Common myeloid progenitor, CD34-positive (primary cell): ENCODE results near the gene RNASE2.
A peak's percentile ranks its signal among the peaks of the same experiment; 100 is the strongest.

Experiments used
- CTCF ChIA-PET: fragments of 350-600 bp; sonication (Branson Sonifier 250); formaldehyde crosslinking; loops from one replicate; lab custom pipeline; 2021; ENCODE audit warnings: antibody characterized with exemption; lab: Charles Lee
- POLR2A ChIA-PET: fragments of 350-600 bp; sonication (Branson Sonifier 250); formaldehyde crosslinking; loops from one replicate; lab custom pipeline; 2021; ENCODE audit warnings: antibody characterized with exemption; lab: Charles Lee
- DNase-seq, 3 donors: peaks; one replicate each; pipeline versions ENCODE4 v3.0.0 to v3.0.0-alpha.2; 2013
- H3K27ac ChIP-seq, 2 experiments: 1 replicate in 1 of 2; 2 replicates in 1 of 2; pipeline ENCODE4 v1.7.0; 2013; ENCODE audit warnings: inconsistent platforms in 2 of 2, low read length in 2 of 2, mild to moderate bottlenecking in 2 of 2, low read depth in 1 of 2, moderate library complexity in 1 of 2; ENCODE audit not compliant: severe bottlenecking in 2 of 2, insufficient read depth in 1 of 2, poor library complexity in 1 of 2
- H3K27me3 ChIP-seq, 5 experiments: replicated peaks in 2 of 5; 1 replicate in 3 of 5; 2 replicates in 2 of 5; pipeline versions ENCODE4 v1.6.1 to v1.7.0; 2013; ENCODE audit warnings: low read length in 4 of 5, mild to moderate bottlenecking in 2 of 5, moderate library complexity in 2 of 5, inconsistent platforms in 1 of 5; ENCODE audit not compliant: insufficient read depth in 5 of 5, control insufficient read depth in 4 of 5
- H3K36me3 ChIP-seq, 4 experiments: 1 replicate in 2 of 4; 2 replicates in 2 of 4; pipeline versions ENCODE4 v1.6.1 to v1.7.0; 2013; ENCODE audit warnings: low read length in 3 of 4, control low read depth in 1 of 4, mild to moderate bottlenecking in 1 of 4; ENCODE audit not compliant: control insufficient read depth in 4 of 4, insufficient read depth in 4 of 4
- H3K4me1 ChIP-seq, 4 experiments: 1 replicate in 3 of 4; 2 replicates in 1 of 4; pipeline versions ENCODE4 v1.6.1 to v1.7.1; 2013; ENCODE audit warnings: low read length in 3 of 4, mild to moderate bottlenecking in 3 of 4, control low read depth in 1 of 4, inconsistent platforms in 1 of 4, moderate library complexity in 1 of 4; ENCODE audit not compliant: control insufficient read depth in 4 of 4, insufficient read depth in 4 of 4; ENCODE audit errors: control extremely low read depth in 1 of 4
- H3K4me3 ChIP-seq, 7 experiments: 1 replicate in 4 of 7; 2 replicates in 3 of 7; pipeline versions ENCODE4 v1.5.1 to v1.7.0; 2013; ENCODE audit warnings: mild to moderate bottlenecking in 7 of 7, low read length in 6 of 7, moderate library complexity in 6 of 7, inconsistent platforms in 2 of 7, low read depth in 2 of 7, control low read depth in 1 of 7; ENCODE audit not compliant: insufficient read depth in 4 of 7, control insufficient read depth in 1 of 7; ENCODE audit errors: extremely low read depth in 1 of 7
- H3K9me3 ChIP-seq, 5 experiments: 1 replicate in 4 of 5; 2 replicates in 1 of 5; pipeline versions ENCODE4 v1.6.1 to v1.7.1; 2013; ENCODE audit warnings: low read length in 4 of 5, mild to moderate bottlenecking in 2 of 5, inconsistent platforms in 1 of 5, low read depth in 1 of 5, moderate library complexity in 1 of 5; ENCODE audit not compliant: control insufficient read depth in 4 of 5, insufficient read depth in 2 of 5; ENCODE audit errors: control extremely low read depth in 1 of 5
- WGBS: methylation state at CpG from one replicate; pipeline ENCODE4 v1.1.5; 2013; ENCODE audit not compliant: insufficient coverage; 5-methylcytosine and 5-hydroxymethylcytosine counted together

The RNASE2 gene

GRCh38 chr14:20989787-20990600, 34.7 kb downstream of the RNASE2 start, which contains the start of gene METTL17:
Gene METTL17, plus strand, starts transcription at chr14:20989980. Its CDS starts 23 bp downstream, at chr14:20990003.
- ChIA-PET POLR2A (no interaction called here), CTCF (interaction anchor here (1.0 to 2.4 kb wide), 7 partner anchors 9 to 51 kb away, joined by 3 to 7 read pairs (median 4); partner anchors contain the start of gene SLC39A2)
- H3K4me1 ChIP-seq, result peaks cover 0 to 27% (median 20%) of the 10 kb centered on the region in 4 experiments
- DNase-seq, result peak; percentile 91 to 94 (median 93)
- H3K27me3 ChIP-seq, result no peaks in the 10 kb centered on the region
- peaks cover 12 to 32% (median 21%) of the 10 kb centered on the region in 4 experiments for H3K36me3 ChIP-seq
- no peaks in the 10 kb centered on the region for H3K9me3 ChIP-seq
- 0% methylated on average over 40 of the region's 42 CpGs for WGBS
- peak within 1 kb of the TSS; percentile 33 to 78 for H3K27ac ChIP-seq
- peak within 1 kb of the TSS; percentile 84 to 99 (median 93) for H3K4me3 ChIP-seq

- ChIA-PET POLR2A (no interaction called here), CTCF (interaction anchor here (0.7 to 10.6 kb wide), 8 partner anchors 9 to 71 kb away, joined by 3 to 109 read pairs (median 4); no protein-coding TSS in a partner anchor)
- Histone ChIP-seq H3K4me3 (no peak overlapping the region), H3K27me3 (no peaks in the 10 kb centered on the region), H3K27ac (no peak overlapping the region), H3K9me3 (no peaks in the 10 kb centered on the region), H3K4me1 (peaks cover 0 to 4% (median 0%) of the 10 kb centered on the region in 4 experiments), H3K36me3 (peaks cover 22 to 58% (median 39%) of the 10 kb centered on the region in 4 experiments)
- no peak for DNase-seq
- 97% methylated on average over 14 of the region's 14 CpGs for WGBS
Measured at GRCh38 chr14:20996521-20996920, 41.2 kb downstream of the RNASE2 start.

- H3K36me3 ChIP-seq, result peaks cover 18 to 52% (median 38%) of the 10 kb centered on the region in 4 experiments
- WGBS, result no CpG with 5 or more reads among the region's 4 CpGs
- POLR2A ChIA-PET, result no interaction called here
Measured at GRCh38 chr14:20997115-20997514, 41.8 kb downstream of the RNASE2 start.

DNA sequence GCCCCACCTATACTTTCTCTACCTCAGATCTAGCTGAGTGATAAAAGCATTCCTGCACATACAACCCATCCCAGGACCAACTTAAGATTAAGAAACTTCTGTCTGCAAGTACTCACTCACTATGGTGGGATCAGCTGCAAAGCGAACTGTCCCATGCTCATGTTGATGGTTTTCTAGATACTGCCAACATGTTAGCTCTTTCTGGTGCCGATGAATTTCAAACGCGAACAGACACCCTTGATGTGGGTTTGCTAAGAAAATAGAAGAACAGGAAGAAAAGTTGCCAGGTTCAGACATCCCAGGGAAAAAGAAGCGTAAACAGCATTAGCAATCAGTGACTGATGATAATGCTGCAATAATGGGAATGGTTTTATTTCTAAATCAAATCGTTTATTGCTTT, 42.3 kb downstream of the RNASE2 start:
- Histone ChIP-seq H3K4me3 (no peak overlapping the region), H3K4me1 (no peaks in the 10 kb centered on the region), H3K36me3 (peaks cover 18 to 48% (median 34%) of the 10 kb centered on the region in 4 experiments), H3K9me3 (no peaks in the 10 kb centered on the region), H3K27ac (no peak overlapping the region), H3K27me3 (no peaks in the 10 kb centered on the region)
- POLR2A ChIA-PET, result no interaction called here
- 83% methylated on average over 4 of the region's 6 CpGs for WGBS
- CTCF ChIA-PET, result interaction anchor here (0.6 to 10.6 kb wide), 9 partner anchors 8 to 174 kb away, joined by 3 to 109 read pairs (median 4); partner anchors contain the start of gene TMEM253
- DNase-seq, result no peak

More at GRCh38 chr14:20997115-20997514, 41.8 kb downstream of the RNASE2 start:
- Histone ChIP-seq H3K4me3 (no peak overlapping the region), H3K9me3 (no peaks in the 10 kb centered on the region), H3K27ac (no peak overlapping the region), H3K4me1 (no peaks in the 10 kb centered on the region), H3K27me3 (no peaks in the 10 kb centered on the region)
- no peak for DNase-seq
- CTCF ChIA-PET, result interaction anchor here (0.6 to 10.6 kb wide), 10 partner anchors 9 to 174 kb away, joined by 3 to 109 read pairs (median 4); partner anchors contain the start of gene TMEM253

- Histone ChIP-seq H3K36me3 (peaks cover 13 to 43% (median 30%) of the 10 kb centered on the region in 4 experiments), H3K27ac (no peak overlapping the region), H3K4me1 (no peaks in the 10 kb centered on the region), H3K4me3 (no peak overlapping the region), H3K9me3 (no peaks in the 10 kb centered on the region), H3K27me3 (no peaks in the 10 kb centered on the region)
- 92% methylated on average over 1 of the region's 3 CpGs for WGBS
- CTCF ChIA-PET, result interaction anchor here (0.7 to 10.6 kb wide), 8 partner anchors 11 to 112 kb away, joined by 3 to 109 read pairs (median 3); no protein-coding TSS in a partner anchor
- DNase-seq, result no peak
- POLR2A ChIA-PET, result no interaction called here
Measured at GRCh38 chr14:20998139-20998538, 42.9 kb downstream of the RNASE2 start.

GRCh38 chr14:20998674-20999366, 43.5 kb downstream of the RNASE2 start, which contains the start of gene SLC39A2:
Gene SLC39A2, plus strand, starts transcription at chr14:20999293. Its CDS starts 154 bp downstream, at chr14:20999447.
- Histone ChIP-seq H3K27ac (no peak within 1 kb of the TSS), H3K9me3 (no peaks in the 10 kb centered on the region), H3K27me3 (no peaks in the 10 kb centered on the region), H3K4me3 (no peak within 1 kb of the TSS), H3K4me1 (no peaks in the 10 kb centered on the region), H3K36me3 (peaks cover 12 to 37% (median 28%) of the 10 kb centered on the region in 4 experiments)
- POLR2A ChIA-PET, result interaction anchor here (0.5 kb wide), 1 partner anchor 157 kb away, joined by 3 read pairs; no protein-coding TSS in a partner anchor
- CTCF ChIA-PET, result interaction anchor here (0.5 to 10.6 kb wide), 8 partner anchors 9 to 111 kb away, joined by 3 to 109 read pairs (median 3); partner anchors contain the start of gene METTL17
- 93% methylated on average over 4 of the region's 6 CpGs for WGBS
- DNase-seq, result no peak
